CD4-positive, CD25-positive, alpha-beta regulatory T cell (primary cell): ENCODE data around the gene IGSF3. TPM values are rescaled to one million over a fixed set of nuclear protein-coding genes. Genes with fewer than 3 reads are reported as not detected.

Experiments used
- ATAC-seq, 2 donors: fragments of 150-1000 bp; cut with Tn5 transposase; one replicate each; pipeline ENCODE4 v1.10.0; 2021; ENCODE audit warnings: low read depth in 2 of 2, moderate number of reproducible peaks in 2 of 2, moderate library complexity in 1 of 2
- DNase-seq, 3 donors: peaks; one replicate each; pipeline versions ENCODE4 v3.0.0 to v3.0.0-alpha.2; 2012 to 2022; ENCODE audit warnings: mixed read lengths in 1 of 3
- H3K27ac ChIP-seq: one replicate; pipeline ENCODE4 v1.7.0; 2013; ENCODE audit warnings: mild to moderate bottlenecking, low read length; ENCODE audit not compliant: insufficient read depth, poor library complexity, severe bottlenecking
- H3K27me3 ChIP-seq: one replicate; pipeline ENCODE4 v1.7.0; 2013; ENCODE audit warnings: low read length; ENCODE audit not compliant: control insufficient read depth, insufficient read depth
- H3K36me3 ChIP-seq: one replicate; pipeline ENCODE4 v1.7.0; 2013; ENCODE audit warnings: mild to moderate bottlenecking, low read length, moderate library complexity; ENCODE audit not compliant: control insufficient read depth, insufficient read depth
- H3K4me1 ChIP-seq: 2 replicates; pipeline ENCODE4 v1.7.0; 2013; ENCODE audit warnings: mild to moderate bottlenecking, low read length; ENCODE audit not compliant: insufficient read depth, control insufficient read depth, poor library complexity, severe bottlenecking
- H3K4me3 ChIP-seq: one replicate; pipeline ENCODE4 v1.7.0; 2013; ENCODE audit warnings: low read depth, mild to moderate bottlenecking, low read length, moderate library complexity
- H3K9me3 ChIP-seq, 2 experiments: 1 replicate in 1 of 2; 2 replicates in 1 of 2; pipeline ENCODE4 v1.7.0; 2013; ENCODE audit warnings: low read length in 2 of 2, mild to moderate bottlenecking in 1 of 2, moderate library complexity in 1 of 2; ENCODE audit not compliant: control insufficient read depth in 2 of 2
- H3K27ac Mint-ChIP-seq, 3 donors: one replicate each; pipeline ENCODE4 v1.8.0; 2020 to 2022; ENCODE audit warnings: mild to moderate bottlenecking in 3 of 3, mixed read lengths in 3 of 3, moderate library complexity in 2 of 3
- H3K27me3 Mint-ChIP-seq: one replicate; pipeline ENCODE4 v1.8.0; 2022; ENCODE audit warnings: mild to moderate bottlenecking, mixed read lengths
- H3K36me3 Mint-ChIP-seq: one replicate; pipeline ENCODE4 v1.8.0; 2020; ENCODE audit warnings: mixed read lengths
- H3K4me1 Mint-ChIP-seq, 4 donors: one replicate each; pipeline ENCODE4 v1.8.0; 2020 to 2022; ENCODE audit warnings: mixed read lengths in 4 of 4, mild to moderate bottlenecking in 1 of 4
- H3K4me3 Mint-ChIP-seq, 4 donors: one replicate each; pipeline ENCODE4 v1.8.0; 2020 to 2022; ENCODE audit warnings: mild to moderate bottlenecking in 4 of 4, mixed read lengths in 4 of 4, moderate library complexity in 3 of 4
- H3K9me3 Mint-ChIP-seq, 7 donors: one replicate each; pipeline ENCODE4 v1.8.0; 2020 to 2022; ENCODE audit warnings: mixed read lengths in 7 of 7, mild to moderate bottlenecking in 3 of 7, moderate library complexity in 2 of 7
- polyA plus RNA-seq, 4 donors: library from polyadenylated mRNA; unstranded; fragments of 300-500 nt; fragmentation: Illumina TruSeq; gene quantifications; one replicate each; pipeline ENCODE4 v1.2.3, GENCODE V29; 2021
- total RNA-seq: library from RNA; stranded (reverse); gene quantifications from one replicate; pipeline ENCODE4 v1.2.3, GENCODE V29; 2022

Gene IGSF3
- total and polyA plus RNA-seq, 5 donors from 2014 or later = 0.03 to 0.42 (median 0.21) TPM; not detected in 1

DNA sequence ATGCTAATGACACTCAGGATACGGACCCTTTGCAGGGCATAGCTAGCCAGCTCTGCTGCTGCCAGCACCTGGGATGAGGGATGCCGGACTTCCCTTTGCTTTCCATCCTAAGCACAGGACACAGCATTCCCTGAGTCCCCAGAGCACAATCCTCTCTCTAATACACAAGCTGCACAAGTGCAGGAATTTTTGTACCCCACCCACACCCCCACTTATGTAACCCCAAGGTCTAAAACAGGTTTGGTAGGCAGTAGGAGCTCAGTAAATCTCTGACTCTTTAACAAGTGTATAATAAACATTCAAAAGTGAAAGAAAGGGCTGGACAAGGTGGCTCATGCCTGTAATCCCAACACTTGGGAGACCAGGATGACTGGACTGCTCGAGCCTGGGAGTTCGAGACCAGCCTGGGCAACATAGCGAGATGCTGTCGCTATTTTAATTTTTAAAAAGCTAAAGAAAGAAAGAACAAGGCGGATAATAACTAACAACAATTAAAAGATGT lies 42.2 kb upstream of the IGSF3 start:
- Histone ChIP-seq H3K9me3 (peaks cover 0 to 9% of the 10 kb centered on the region in 2 experiments), H3K27ac (no peak overlapping the region), H3K27me3 (no peaks in the 10 kb centered on the region), H3K4me3 (no peak overlapping the region), H3K4me1 (no peaks in the 10 kb centered on the region), H3K36me3 (no peaks in the 10 kb centered on the region)
- Mint-ChIP-seq H3K27ac (no peak overlapping the region), H3K9me3 (peaks cover 1 to 6% (median 3%) of the 10 kb centered on the region in 7 donors), H3K4me1 (no peaks in the 10 kb centered on the region), H3K36me3 (peaks cover 11% of the 10 kb centered on the region), H3K27me3 (peaks cover 10% of the 10 kb centered on the region), H3K4me3 (no peak overlapping the region)
- no peak for ATAC-seq
- no peak for DNase-seq

DNA sequence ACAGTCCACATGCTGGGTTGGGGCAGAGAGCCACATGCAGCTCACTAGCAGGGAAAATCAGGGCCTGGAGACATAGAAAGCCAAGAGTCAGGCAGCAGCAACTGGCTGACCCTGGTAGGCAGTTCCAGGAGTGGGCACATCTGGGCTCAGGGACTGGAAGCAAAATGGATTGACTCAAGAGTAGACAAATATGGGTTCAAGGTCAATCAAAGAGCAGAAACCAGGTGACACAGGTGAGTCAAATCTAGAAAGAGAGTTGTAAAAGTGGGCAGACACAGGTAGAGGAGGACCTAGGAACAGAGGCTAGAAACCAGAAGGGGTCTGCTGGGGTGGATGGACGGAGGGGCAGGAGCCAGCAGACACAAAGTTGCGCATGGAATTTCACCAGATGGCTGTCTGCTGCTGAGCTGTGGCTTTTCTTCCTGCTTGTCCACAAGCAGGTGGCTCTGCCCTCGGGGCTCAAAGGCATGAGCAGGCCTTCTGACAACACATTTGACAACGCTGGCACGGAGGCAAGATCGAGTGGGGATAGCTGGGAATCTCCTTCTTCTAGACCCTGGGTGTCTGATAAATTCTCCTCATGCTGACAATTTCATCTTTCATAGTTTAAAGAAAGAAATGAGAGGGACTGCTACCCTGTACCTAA lies 40.8 kb upstream of the IGSF3 start:
- H3K27me3 Mint-ChIP-seq = peaks cover 10% of the 10 kb centered on the region
- ATAC-seq (no peak), DNase-seq (no peak)
- peaks cover 1 to 6% (median 3%) of the 10 kb centered on the region in 7 donors for H3K9me3 Mint-ChIP-seq
- Histone ChIP-seq H3K36me3 (no peaks in the 10 kb centered on the region), H3K27me3 (no peaks in the 10 kb centered on the region), H3K4me1 (no peaks in the 10 kb centered on the region), H3K9me3 (peaks cover 0 to 9% of the 10 kb centered on the region in 2 experiments), H3K4me3 (no peak overlapping the region), H3K27ac (no peak overlapping the region)
- no peak overlapping the region for H3K4me3 Mint-ChIP-seq
- H3K4me1 Mint-ChIP-seq = peaks cover 0 to 4% (median 0%) of the 10 kb centered on the region in 4 donors
- no peak overlapping the region for H3K27ac Mint-ChIP-seq
- peaks cover 11% of the 10 kb centered on the region for H3K36me3 Mint-ChIP-seq

DNA sequence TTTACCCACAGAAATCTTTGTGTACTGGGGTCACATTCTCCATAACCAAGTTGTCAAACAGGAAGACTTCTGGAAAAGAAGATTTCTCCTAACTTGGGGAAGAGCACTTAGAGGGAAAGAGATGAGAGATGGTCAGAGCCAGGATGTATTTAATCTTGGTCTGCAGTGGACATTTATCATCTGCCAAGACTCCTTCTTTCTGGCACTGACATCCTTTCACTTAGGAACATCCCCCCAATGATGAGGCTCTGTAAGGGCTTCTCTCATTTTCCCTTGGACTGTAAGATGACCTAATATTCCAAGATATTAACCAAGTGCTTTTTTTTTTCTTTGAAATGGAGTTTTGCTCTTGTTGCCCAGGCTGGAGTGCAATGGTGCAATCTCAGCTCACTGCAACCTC lies 39.3 kb upstream of the IGSF3 start:
- H3K4me1 ChIP-seq = no peaks in the 10 kb centered on the region
- no peak overlapping the region for H3K27ac Mint-ChIP-seq
- peaks cover 1 to 6% (median 5%) of the 10 kb centered on the region in 7 donors for H3K9me3 Mint-ChIP-seq
- no peak overlapping the region for H3K27ac ChIP-seq
- peaks cover 10% of the 10 kb centered on the region for H3K27me3 Mint-ChIP-seq
- peaks cover 0 to 9% of the 10 kb centered on the region in 2 experiments for H3K9me3 ChIP-seq
- no peaks in the 10 kb centered on the region for H3K36me3 ChIP-seq
- no peak overlapping the region for H3K4me3 ChIP-seq
- H3K4me1 Mint-ChIP-seq = peaks cover 0 to 4% (median 0%) of the 10 kb centered on the region in 4 donors
- no peaks in the 10 kb centered on the region for H3K27me3 ChIP-seq
- H3K4me3 Mint-ChIP-seq = no peak overlapping the region
- no peak for ATAC-seq
- H3K36me3 Mint-ChIP-seq = peaks cover 11% of the 10 kb centered on the region
- DNase-seq = no peak

DNA sequence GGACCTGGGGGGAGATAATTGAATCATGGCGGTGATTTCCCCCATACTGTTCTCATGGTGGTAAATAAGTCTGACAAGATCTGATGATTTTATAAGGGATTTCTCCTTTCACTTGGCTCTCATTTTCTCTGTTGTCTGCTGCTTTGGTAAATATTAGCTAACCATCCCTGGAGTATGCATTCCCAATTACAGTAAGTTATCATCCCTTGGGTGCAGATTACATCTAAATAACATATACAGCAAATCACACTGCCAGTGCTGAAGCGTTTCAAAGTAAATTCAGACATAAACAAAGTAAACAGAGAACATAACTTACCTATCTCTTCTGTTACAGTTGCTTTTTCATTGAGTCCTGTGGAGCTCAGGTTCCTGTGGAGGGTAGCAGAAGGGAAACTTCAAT lies 38.6 kb upstream of the IGSF3 start:
- Mint-ChIP-seq H3K4me3 (no peak overlapping the region), H3K27me3 (peaks cover 10% of the 10 kb centered on the region), H3K4me1 (peaks cover 0 to 4% (median 0%) of the 10 kb centered on the region in 4 donors), H3K9me3 (peaks cover 1 to 7% (median 5%) of the 10 kb centered on the region in 7 donors), H3K36me3 (peaks cover 11% of the 10 kb centered on the region), H3K27ac (no peak overlapping the region)
- Histone ChIP-seq H3K4me1 (no peaks in the 10 kb centered on the region), H3K9me3 (peaks cover 0 to 9% of the 10 kb centered on the region in 2 experiments), H3K4me3 (no peak overlapping the region), H3K27me3 (no peaks in the 10 kb centered on the region), H3K27ac (no peak overlapping the region), H3K36me3 (no peaks in the 10 kb centered on the region)
- DNase-seq (no peak), ATAC-seq (no peak)

DNA sequence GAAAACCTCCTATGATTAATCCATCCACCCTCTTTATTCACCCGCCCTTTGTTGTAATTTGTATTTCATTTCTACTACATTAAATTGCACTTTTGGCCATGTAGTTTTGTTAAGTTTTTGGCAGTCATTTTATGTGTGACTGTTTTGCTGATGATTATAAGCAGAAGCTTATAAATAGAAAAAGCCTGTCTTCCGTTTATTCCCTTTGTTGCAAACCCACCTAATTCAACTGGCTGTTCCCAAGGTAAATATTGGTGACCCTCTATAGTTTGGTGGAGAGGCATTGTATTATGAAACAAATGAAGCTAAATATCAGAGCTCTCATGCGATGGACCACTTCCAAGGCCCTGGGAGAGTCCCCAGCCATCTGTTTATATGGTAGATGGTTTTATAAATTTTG lies 36.7 kb upstream of the IGSF3 start:
- Mint-ChIP-seq H3K4me3 (no peak overlapping the region), H3K9me3 (peaks cover 1 to 7% (median 5%) of the 10 kb centered on the region in 7 donors), H3K4me1 (peaks cover 0 to 4% (median 0%) of the 10 kb centered on the region in 4 donors), H3K27ac (no peak overlapping the region), H3K36me3 (peaks cover 11% of the 10 kb centered on the region), H3K27me3 (peaks cover 5% of the 10 kb centered on the region)
- Histone ChIP-seq H3K27ac (no peak overlapping the region), H3K9me3 (peaks cover 0 to 9% of the 10 kb centered on the region in 2 experiments), H3K27me3 (no peaks in the 10 kb centered on the region), H3K36me3 (no peaks in the 10 kb centered on the region), H3K4me1 (no peaks in the 10 kb centered on the region), H3K4me3 (no peak overlapping the region)
- DNase-seq (no peak), ATAC-seq (no peak)

DNA sequence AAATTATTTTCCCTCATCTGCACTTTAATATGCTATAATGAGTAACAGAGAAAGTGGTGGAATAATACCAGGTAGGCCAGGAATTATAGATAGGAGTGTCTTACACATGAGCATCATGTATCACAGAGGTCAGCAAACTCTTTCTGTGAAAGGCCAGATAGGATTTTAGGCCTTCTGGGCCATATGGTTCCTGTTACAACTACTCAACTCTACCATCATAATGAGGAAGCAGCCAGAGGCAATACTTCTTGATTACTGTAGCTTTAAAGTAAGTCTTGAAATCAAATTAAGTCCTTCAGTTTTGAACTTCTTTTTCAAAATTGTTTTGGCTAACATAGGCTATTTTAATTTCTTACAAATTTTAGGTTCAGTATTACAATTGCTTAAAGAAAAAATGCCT lies 32.1 kb upstream of the IGSF3 start:
- H3K27me3 Mint-ChIP-seq = peaks cover 4% of the 10 kb centered on the region
- no peaks in the 10 kb centered on the region for H3K4me1 ChIP-seq
- no peaks in the 10 kb centered on the region for H3K36me3 ChIP-seq
- H3K36me3 Mint-ChIP-seq = no peaks in the 10 kb centered on the region
- no peak overlapping the region for H3K27ac Mint-ChIP-seq
- no peak for DNase-seq
- ATAC-seq = no peak
- H3K4me1 Mint-ChIP-seq = peaks cover 0 to 4% (median 0%) of the 10 kb centered on the region in 4 donors
- H3K9me3 ChIP-seq = no peaks in the 10 kb centered on the region
- H3K4me3 ChIP-seq = no peak overlapping the region
- H3K9me3 Mint-ChIP-seq = peaks cover 0 to 4% (median 1%) of the 10 kb centered on the region in 7 donors
- no peaks in the 10 kb centered on the region for H3K27me3 ChIP-seq
- H3K27ac ChIP-seq = no peak overlapping the region
- no peak overlapping the region for H3K4me3 Mint-ChIP-seq

DNA sequence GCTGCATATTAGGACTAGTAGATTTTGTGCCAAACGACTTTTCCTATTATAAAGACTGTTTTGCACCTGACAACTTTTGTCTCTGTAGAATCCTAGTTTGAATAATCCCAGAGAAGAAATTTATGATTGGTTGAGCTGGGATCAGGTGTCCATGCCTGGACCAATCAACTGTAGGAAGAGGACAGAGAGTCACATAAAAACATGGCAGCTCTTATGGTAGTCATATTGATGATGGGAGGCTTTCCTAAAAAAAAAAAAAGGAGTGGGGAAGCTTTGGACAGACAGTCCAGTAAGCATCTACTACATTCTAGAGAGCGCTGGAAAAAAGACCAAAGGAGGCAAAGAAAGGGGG lies 30.7 kb upstream of the IGSF3 start:
- Mint-ChIP-seq H3K9me3 (peaks cover 0 to 4% (median 2%) of the 10 kb centered on the region in 7 donors), H3K27me3 (peaks cover 4% of the 10 kb centered on the region), H3K4me3 (no peak overlapping the region), H3K27ac (no peak overlapping the region), H3K36me3 (no peaks in the 10 kb centered on the region), H3K4me1 (no peaks in the 10 kb centered on the region)
- H3K9me3 ChIP-seq = no peaks in the 10 kb centered on the region
- ATAC-seq (no peak), DNase-seq (no peak)
- H3K27ac ChIP-seq = no peak overlapping the region
- no peaks in the 10 kb centered on the region for H3K27me3 ChIP-seq
- H3K36me3 ChIP-seq = no peaks in the 10 kb centered on the region
- H3K4me1 ChIP-seq = no peaks in the 10 kb centered on the region
- H3K4me3 ChIP-seq = no peak overlapping the region
